ENCODE measurements around the gene FEM1B. TPM values are rescaled to one million over a fixed set of nuclear protein-coding genes. Genes with fewer than 3 reads are reported as not detected.
A peak's percentile ranks its signal among the peaks of the same experiment; 100 is the strongest.

Gene FEM1B
- total RNA-seq, 1 experiment from 2014 or later = 41.0 TPM

DNA sequence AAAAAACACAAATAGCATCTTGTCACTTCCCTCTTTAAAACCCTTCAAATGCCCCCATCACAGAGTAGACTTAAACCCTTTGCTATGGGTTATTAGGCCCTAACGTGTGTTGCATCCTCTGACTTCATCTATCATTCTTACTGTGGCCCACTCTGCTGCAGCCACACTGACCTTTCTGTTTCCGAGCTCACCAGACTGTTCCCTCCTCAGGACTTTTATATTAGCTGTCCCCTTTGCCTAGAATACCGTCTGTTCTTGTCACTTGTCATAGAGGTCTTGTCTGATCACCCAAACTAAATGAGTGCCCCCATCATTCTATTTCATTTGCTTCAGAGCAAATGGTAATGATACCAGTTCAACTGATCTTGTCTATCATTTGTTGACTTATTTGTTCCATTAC is 877 bp upstream of the FEM1B start:
- ChIA-PET CTCF (interaction anchor here (1.8 to 2.0 kb wide), 2 partner anchors 24 to 30 kb away, joined by 11 to 21 read pairs; no protein-coding TSS in a partner anchor), POLR2A (interaction anchor here (1.5 kb wide), 1 partner anchor 24 kb away, joined by 3 read pairs; no protein-coding TSS in a partner anchor)
- BruUV-seq (replicated peaks) = TSS peak; percentile 73
- intact Hi-C loops (cut with micrococcal nuclease; ENCODE audit: unreplicated experiment) = loop anchor here (1.0 kb wide), 1 partner anchor 23 kb away; no protein-coding TSS in a partner anchor
- Mint-ChIP-seq H3K36me3 (ENCODE audit: insufficient read depth, unreplicated experiment) (no peaks in the 10 kb centered on the region), H3K9me3 (ENCODE audit: unreplicated experiment) (no peaks in the 10 kb centered on the region), H3K4me3 (ENCODE audit: unreplicated experiment) (peak overlapping the region; percentile 95), H3K4me1 (ENCODE audit: low read depth, unreplicated experiment) (peaks cover 45% of the 10 kb centered on the region), H3K27ac (ENCODE audit: unreplicated experiment) (peak overlapping the region; percentile 93), H3K27me3 (ENCODE audit: insufficient read depth, unreplicated experiment) (no peaks in the 10 kb centered on the region)
- DNase-seq = no peak
- H3K36me3 ChIP-seq (ENCODE audit: control insufficient read depth, insufficient read depth, low read length) = no peaks in the 10 kb centered on the region; the same call in 1 of the 2 replicates
- peaks cover 53% of the 10 kb centered on the region for H3K4me1 ChIP-seq
- TF ChIP-seq, protein P1, sequence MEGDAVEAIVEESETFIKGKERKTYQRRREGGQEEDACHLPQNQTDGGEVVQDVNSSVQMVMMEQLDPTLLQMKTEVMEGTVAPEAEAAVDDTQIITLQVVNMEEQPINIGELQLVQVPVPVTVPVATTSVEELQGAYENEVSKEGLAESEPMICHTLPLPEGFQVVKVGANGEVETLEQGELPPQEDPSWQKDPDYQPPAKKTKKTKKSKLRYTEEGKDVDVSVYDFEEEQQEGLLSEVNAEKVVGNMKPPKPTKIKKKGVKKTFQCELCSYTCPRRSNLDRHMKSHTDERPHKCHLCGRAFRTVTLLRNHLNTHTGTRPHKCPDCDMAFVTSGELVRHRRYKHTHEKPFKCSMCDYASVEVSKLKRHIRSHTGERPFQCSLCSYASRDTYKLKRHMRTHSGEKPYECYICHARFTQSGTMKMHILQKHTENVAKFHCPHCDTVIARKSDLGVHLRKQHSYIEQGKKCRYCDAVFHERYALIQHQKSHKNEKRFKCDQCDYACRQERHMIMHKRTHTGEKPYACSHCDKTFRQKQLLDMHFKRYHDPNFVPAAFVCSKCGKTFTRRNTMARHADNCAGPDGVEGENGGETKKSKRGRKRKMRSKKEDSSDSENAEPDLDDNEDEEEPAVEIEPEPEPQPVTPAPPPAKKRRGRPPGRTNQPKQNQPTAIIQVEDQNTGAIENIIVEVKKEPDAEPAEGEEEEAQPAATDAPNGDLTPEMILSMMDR (IDR thresholded peaks at IDR 0.05; ENCODE audit: insufficient read depth in 1 of 2, low read depth in 1 of 2, low read length in 1 of 2, severe bottlenecking in 1 of 2, unreplicated experiment in 1 of 2) = no peak
- H3K9me3 ChIP-seq = no peaks in the 10 kb centered on the region
- H3K4me3 ChIP-seq (ENCODE audit: low read depth, low read length) = peak overlapping the region; percentile 61
- no peaks in the 10 kb centered on the region for H3K27me3 ChIP-seq (replicated peaks; ENCODE audit: control insufficient read depth, insufficient read depth, low read length)

DNA sequence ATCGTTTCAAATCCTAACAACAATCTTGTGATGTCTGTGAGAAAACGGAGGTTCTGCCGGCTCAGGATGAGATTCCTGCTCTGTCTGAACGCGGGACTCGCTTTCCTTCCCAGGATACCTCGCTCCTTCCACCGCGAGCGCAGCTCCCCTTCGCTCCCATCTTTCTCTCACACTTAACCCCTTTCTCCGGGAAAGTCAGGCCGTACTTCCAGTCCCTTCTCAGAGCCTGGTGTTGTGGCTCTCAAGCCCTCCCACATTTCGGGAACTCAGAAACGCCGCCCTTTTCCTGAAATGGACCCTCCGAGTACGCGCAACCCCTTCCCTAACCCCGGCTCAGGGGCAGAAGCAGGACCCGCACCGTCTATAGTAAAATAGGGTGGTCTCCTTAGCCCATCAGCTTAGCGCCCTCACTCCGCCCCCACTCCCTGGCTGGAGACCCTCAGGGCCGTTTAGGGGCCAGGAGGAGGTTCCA is 378 bp upstream of the FEM1B start:
- no TSS peak for BruUV-seq (replicated peaks)
- Mint-ChIP-seq H3K27me3 (ENCODE audit: insufficient read depth, unreplicated experiment) (no peaks in the 10 kb centered on the region), H3K4me3 (ENCODE audit: unreplicated experiment) (peak overlapping the region; percentile 95), H3K36me3 (ENCODE audit: insufficient read depth, unreplicated experiment) (no peaks in the 10 kb centered on the region), H3K27ac (ENCODE audit: unreplicated experiment) (peak overlapping the region; percentile 93), H3K4me1 (ENCODE audit: low read depth, unreplicated experiment) (peaks cover 50% of the 10 kb centered on the region), H3K9me3 (ENCODE audit: unreplicated experiment) (no peaks in the 10 kb centered on the region)
- peak in 1 of 2 experiments; percentile 63 for DNase-seq
- Histone ChIP-seq H3K9me3 (no peaks in the 10 kb centered on the region), H3K4me1 (peaks cover 51% of the 10 kb centered on the region), H3K27me3 (replicated peaks; ENCODE audit: control insufficient read depth, insufficient read depth, low read length) (no peaks in the 10 kb centered on the region), H3K4me3 (ENCODE audit: low read depth, low read length) (peak overlapping the region; percentile 61), H3K36me3 (ENCODE audit: control insufficient read depth, insufficient read depth, low read length) (no peaks in the 10 kb centered on the region; the same call in 1 of the 2 replicates)
- CTCF ChIA-PET = interaction anchor here (1.8 to 2.0 kb wide), 2 partner anchors 24 to 29 kb away, joined by 11 to 21 read pairs; no protein-coding TSS in a partner anchor
- TF ChIP-seq, protein P1 (IDR thresholded peaks at IDR 0.05; ENCODE audit: insufficient read depth in 1 of 2, low read depth in 1 of 2, low read length in 1 of 2, severe bottlenecking in 1 of 2, unreplicated experiment in 1 of 2) = no peak
- POLR2A ChIA-PET = interaction anchor here (0.7 to 1.5 kb wide), 2 partner anchors 23 to 29 kb away, joined by 3 to 4 read pairs; no protein-coding TSS in a partner anchor
- intact Hi-C loops (cut with micrococcal nuclease; ENCODE audit: unreplicated experiment) = loop anchor here (1.0 kb wide), 1 partner anchor 24 kb away; no protein-coding TSS in a partner anchor

DNA sequence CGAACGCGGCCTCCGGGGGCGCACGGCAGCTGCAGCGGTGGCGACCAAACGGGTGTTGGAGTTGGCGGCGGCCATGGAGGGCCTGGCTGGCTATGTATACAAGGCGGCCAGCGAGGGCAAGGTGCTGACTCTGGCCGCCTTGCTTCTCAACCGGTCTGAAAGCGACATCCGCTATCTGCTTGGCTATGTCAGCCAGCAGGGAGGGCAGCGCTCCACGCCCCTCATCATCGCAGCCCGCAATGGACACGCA is 725 bp downstream of the FEM1B start:
- Mint-ChIP-seq H3K4me1 (ENCODE audit: low read depth, unreplicated experiment) (peaks cover 45% of the 10 kb centered on the region), H3K4me3 (ENCODE audit: unreplicated experiment) (peak overlapping the region; percentile 95), H3K9me3 (ENCODE audit: unreplicated experiment) (no peaks in the 10 kb centered on the region), H3K27me3 (ENCODE audit: insufficient read depth, unreplicated experiment) (no peaks in the 10 kb centered on the region), H3K27ac (ENCODE audit: unreplicated experiment) (peak overlapping the region; percentile 93), H3K36me3 (ENCODE audit: insufficient read depth, unreplicated experiment) (no peaks in the 10 kb centered on the region)
- ChIA-PET POLR2A (no interaction called here), CTCF (interaction anchor here (1.8 to 2.0 kb wide), 2 partner anchors 25 to 28 kb away, joined by 11 to 21 read pairs; no protein-coding TSS in a partner anchor)
- Histone ChIP-seq H3K27me3 (replicated peaks; ENCODE audit: control insufficient read depth, insufficient read depth, low read length) (no peaks in the 10 kb centered on the region), H3K36me3 (ENCODE audit: control insufficient read depth, insufficient read depth, low read length) (no peaks in the 10 kb centered on the region; the same call in 1 of the 2 replicates), H3K4me1 (peaks cover 40% of the 10 kb centered on the region), H3K9me3 (no peaks in the 10 kb centered on the region), H3K4me3 (ENCODE audit: low read depth, low read length) (peak overlapping the region; percentile 61)
- no TSS peak for BruUV-seq (replicated peaks)
- peak in 1 of 2 experiments; percentile 74 for DNase-seq
- TF ChIP-seq, protein P1 (IDR thresholded peaks at IDR 0.05; ENCODE audit: insufficient read depth in 1 of 2, low read depth in 1 of 2, low read length in 1 of 2, severe bottlenecking in 1 of 2, unreplicated experiment in 1 of 2) = peak; percentile 30 to 53
- intact Hi-C loops (cut with micrococcal nuclease; ENCODE audit: unreplicated experiment) = no loop called here

All from Caco-2 (cell line).